NCI-H146 treated with DMSO at 0.1 percent for 48 hours (cell line): ENCODE results near the gene FOXD3.

ENCODE experiments used
- DNase-seq: peaks from one replicate; lab custom pipeline; 2025; ENCODE audit not compliant: unreplicated experiment; lab: John Stamatoyannopoulos, UW

Gene FOXD3

DNA sequence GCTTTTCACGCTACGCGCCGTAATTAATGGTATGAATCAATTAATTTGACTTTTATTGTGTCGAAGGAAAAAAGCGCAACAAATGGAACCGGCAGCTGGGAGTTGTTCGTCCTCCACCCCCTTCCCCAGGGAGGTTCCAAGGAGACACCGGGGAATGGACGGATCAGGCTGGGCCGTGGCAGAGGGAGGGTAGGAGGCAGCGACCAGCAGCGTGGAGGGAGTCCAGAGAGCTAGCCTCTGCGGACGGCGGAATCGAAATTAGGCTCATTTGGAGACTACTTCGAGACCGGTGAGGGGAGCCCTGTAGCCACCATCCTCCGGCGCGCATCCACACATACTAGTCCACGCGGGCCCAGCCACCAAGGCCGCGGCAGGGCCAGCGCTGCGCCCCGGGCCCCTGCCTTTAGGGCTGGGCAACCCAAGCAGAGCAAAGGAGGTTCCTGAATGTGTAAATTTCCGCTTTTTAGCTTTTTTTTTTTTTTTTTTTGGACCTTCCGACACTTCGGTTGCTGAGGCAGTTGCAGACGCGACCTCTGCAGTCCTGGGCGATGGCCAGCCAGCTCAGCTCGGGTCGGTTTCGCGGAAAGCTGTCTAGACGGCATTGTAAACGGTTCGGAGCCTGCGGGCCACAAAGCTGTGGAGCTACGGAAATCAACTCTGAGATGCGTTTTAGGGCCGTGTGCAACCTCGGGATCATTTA is 2.2 kb upstream of the FOXD3 start:
- no peak for DNase-seq

GRCh38 chr1:63321066-63321784 is 1.1 kb upstream of the FOXD3 start:
- no peak for DNase-seq

DNA sequence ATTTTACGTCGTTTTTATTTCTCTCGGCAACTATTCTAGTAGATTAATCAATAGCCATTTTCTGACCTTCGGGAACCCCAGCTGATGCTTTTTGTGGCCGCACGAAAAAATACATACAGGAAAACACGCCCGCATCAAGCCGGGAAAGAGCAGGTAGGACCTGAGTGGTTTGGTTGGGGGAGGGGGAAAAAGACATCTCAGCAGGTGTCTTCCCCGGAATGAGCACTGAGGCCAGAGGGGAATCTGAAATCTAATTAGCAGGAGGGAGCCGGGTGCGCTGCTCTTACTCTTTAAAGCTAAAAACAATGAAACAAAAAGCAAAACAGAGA is 618 bp upstream of the FOXD3 start:
- DNase-seq = no peak

- no peak for DNase-seq
These were observed 837 bp downstream of the FOXD3 start for GRCh38 chr1:63322944-63323864.

DNA sequence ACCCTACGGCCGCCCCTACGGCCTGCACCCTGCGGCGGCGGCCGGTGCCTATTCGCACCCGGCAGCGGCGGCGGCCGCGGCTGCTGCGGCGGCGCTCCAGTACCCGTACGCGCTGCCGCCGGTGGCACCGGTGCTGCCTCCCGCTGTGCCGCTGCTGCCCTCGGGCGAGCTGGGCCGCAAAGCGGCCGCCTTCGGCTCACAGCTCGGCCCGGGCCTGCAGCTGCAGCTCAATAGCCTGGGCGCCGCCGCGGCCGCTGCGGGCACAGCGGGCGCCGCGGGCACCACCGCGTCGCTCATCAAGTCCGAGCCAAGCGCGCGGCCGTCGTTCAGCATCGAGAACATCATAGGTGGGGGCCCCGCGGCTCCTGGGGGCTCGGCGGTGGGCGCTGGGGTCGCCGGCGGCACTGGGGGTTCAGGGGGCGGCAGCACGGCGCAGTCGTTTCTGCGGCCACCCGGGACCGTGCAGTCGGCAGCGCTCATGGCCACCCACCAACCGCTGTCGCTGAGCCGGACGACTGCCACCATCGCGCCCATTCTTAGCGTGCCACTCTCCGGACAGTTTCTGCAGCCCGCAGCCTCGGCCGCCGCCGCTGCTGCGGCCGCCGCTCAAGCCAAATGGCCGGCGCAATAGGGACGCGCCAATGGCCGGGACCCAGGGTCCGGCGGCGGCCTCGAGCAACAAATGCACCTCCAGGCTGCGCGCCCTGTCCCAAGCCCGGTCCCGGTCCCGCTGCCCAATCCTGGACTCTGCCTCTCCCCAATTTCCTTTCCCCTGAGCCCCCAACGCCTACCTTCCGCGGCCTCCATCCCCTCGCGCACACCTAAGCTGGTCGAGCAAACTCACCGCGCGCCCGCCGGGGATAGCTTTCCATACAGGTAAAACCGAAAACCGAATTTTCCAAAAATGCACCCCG is 1.8 kb downstream of the FOXD3 start:
- no peak for DNase-seq

- DNase-seq = no peak
These were observed 2.4 kb downstream of the FOXD3 start for GRCh38 chr1:63324779-63325119.

DNA sequence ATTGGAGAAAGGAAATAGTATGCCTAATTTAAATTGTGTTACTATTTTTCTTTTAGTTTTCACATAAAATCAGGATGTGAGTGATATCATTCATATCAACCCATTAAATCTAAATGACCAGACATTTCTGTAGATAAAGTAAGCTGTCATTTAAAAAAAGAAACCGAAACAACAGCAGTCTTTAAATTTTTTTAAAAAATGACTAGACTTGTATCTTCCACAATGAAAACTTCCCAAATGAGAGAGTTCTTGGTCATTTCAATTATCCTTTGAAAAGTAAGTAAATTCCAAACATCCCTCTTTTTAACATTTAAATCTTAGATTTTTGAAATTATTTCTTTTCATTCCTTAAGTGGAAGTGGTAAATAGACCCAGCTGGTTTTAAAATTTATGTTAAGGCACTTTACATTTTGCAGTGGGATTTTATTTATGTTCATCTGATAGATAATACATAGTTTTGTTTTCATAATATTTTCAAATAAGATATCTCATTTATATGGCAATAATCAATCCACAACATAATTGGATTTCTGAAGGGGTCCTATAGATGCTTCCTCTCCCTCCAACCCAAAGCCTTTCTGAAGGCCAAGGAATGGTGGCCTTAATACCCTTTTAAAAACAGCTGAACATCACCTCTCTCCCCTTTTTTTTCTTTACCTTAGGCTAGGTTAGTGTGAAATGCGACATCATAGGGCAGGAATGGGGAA is 3.1 kb downstream of the FOXD3 start:
- no peak for DNase-seq

- no peak for DNase-seq
These were observed 3.7 kb downstream of the FOXD3 start for GRCh38 chr1:63326106-63326472.

GRCh38 chr1:63326473-63327380 is 4.4 kb downstream of the FOXD3 start:
- no peak for DNase-seq

GRCh38 chr1:63327417-63328054 is 5.2 kb downstream of the FOXD3 start:
- DNase-seq = no peak

DNA sequence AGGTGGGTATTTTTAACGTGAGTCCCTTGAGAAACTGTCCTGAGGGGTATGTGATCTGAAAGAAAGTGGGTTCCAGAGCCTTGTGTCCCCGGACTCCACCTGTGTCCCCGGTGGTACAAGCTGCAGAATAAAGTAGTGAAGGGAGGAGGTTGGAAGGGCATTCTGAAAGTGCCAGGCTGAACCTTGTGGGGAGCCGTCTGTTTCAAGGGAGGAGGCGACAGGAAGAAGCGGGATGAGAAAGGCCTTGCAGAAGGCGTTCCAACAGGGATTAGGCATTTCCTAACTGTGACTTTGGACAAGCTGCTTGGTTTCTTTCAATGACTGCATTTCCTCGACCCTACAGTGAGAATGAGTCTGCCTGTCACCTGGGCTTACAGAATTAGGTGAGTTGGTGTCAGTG is 5.8 kb downstream of the FOXD3 start:
- DNase-seq = no peak

GRCh38 chr1:63328781-63329180 is 6.4 kb downstream of the FOXD3 start:
- DNase-seq = no peak

GRCh38 chr1:63329621-63330330 is 7.4 kb downstream of the FOXD3 start:
- DNase-seq = no peak

- no peak for DNase-seq
These were observed 8.1 kb downstream of the FOXD3 start for GRCh38 chr1:63330331-63330916.

GRCh38 chr1:63342402-63342801 is 20.0 kb downstream of the FOXD3 start:
- no peak for DNase-seq

GRCh38 chr1:63343922-63344321 is 21.6 kb downstream of the FOXD3 start:
- no peak for DNase-seq

GRCh38 chr1:63350320-63350719 is 28.0 kb downstream of the FOXD3 start:
- DNase-seq = peak; percentile 1

DNA sequence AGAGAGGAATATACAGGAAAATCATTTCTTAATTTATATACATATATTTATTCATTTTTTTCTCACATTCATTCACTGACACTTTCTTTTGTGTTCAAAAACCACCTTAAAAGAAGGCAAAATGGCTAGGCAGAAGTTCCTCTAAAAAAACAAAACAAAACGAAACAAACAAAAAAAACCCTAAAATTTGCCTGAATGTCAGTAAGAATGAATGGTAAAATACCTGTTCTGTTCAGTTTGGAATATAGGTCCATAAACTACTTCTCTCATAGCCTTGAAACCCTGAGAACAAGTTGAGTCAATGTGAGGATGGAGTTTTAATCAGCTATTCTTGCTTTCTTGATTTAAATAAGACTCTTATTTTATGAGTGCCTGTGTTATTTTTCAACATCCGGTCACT is 30.4 kb downstream of the FOXD3 start:
- DNase-seq = no peak
